H1 (cell line): ENCODE measurements around the gene PIK3R6. TPM values are rescaled to one million over a fixed set of nuclear protein-coding genes. Genes with fewer than 3 reads are reported as not detected.

Experiments
- CTCF ChIA-PET: fragments of 300-600 bp; sonication (Branson Sonifier 250); formaldehyde crosslinking; loops from one replicate; lab custom pipeline; 2021; ENCODE audit not compliant: partially characterized antibody; lab: Charles Lee
- POLR2A ChIA-PET: fragments of 300-600 bp; sonication (Branson Sonifier 250); formaldehyde crosslinking; loops from one replicate; lab custom pipeline; 2021; ENCODE audit warnings: inconsistent platforms; ENCODE audit not compliant: partially characterized antibody; lab: Charles Lee
- DNase-seq, 2 experiments: peaks; one replicate each; pipeline versions ENCODE4 v3.0.0 to v3.0.0-alpha.2; 2010 to 2022; ENCODE audit warnings: low spot score in 2 of 2, low read depth in 1 of 2, mixed read lengths in 1 of 2
- FAIRE-seq: peaks from 2 replicates; lab custom pipeline; 2011; peaks lifted over from hg19 to GRCh38; lab: Jason Lieb, UNC
- H2AFZ ChIP-seq: 2 replicates; pipeline ENCODE4 v1.8.1; 2012; ENCODE audit warnings: low read length, inconsistent platforms
- H2AK5ac ChIP-seq: 2 replicates; pipeline ENCODE4 v1.6.1; 2013; ENCODE audit warnings: low read depth, low read length
- H2BK120ac ChIP-seq: replicated peaks from 2 replicates; pipeline ENCODE3; 2013; ENCODE audit warnings: low read depth, low read length, inconsistent platforms
- H2BK12ac ChIP-seq: 2 replicates; pipeline ENCODE4 v1.6.1; 2013; ENCODE audit warnings: low read depth, low read length
- H2BK15ac ChIP-seq: 2 replicates; pipeline ENCODE4 v1.6.1; 2013; ENCODE audit warnings: low read length
- H2BK20ac ChIP-seq: 2 replicates; pipeline ENCODE4 v1.6.1; 2013; ENCODE audit warnings: low read length
- H2BK5ac ChIP-seq: 2 replicates; pipeline ENCODE4 v1.6.1; 2013; ENCODE audit warnings: low read depth, low read length
- H3K14ac ChIP-seq: 2 replicates; pipeline ENCODE4 v1.6.1; 2013; ENCODE audit warnings: inconsistent platforms; ENCODE audit not compliant: insufficient read length
- H3K18ac ChIP-seq: 2 replicates; pipeline ENCODE4 v1.6.1; 2013; ENCODE audit warnings: low read length; ENCODE audit errors: extremely low read depth
- H3K23ac ChIP-seq: 2 replicates; pipeline ENCODE4 v1.6.1; 2013; ENCODE audit warnings: inconsistent platforms; ENCODE audit not compliant: insufficient read length
- H3K23me2 ChIP-seq: 2 replicates; pipeline ENCODE4 v1.6.1; 2013; ENCODE audit warnings: low read depth, low read length
- H3K27ac ChIP-seq: 2 replicates; pipeline ENCODE4 v1.6.1; 2011; ENCODE audit warnings: low read depth, low read length, inconsistent platforms
- H3K27me3 ChIP-seq, 4 experiments: replicated peaks in 1 of 4; 1 replicate in 1 of 4; 2 replicates in 3 of 4; pipeline versions ENCODE4 v1.6.1 to v1.8.1; 2011 to 2013; ENCODE audit warnings: low read length in 3 of 4, mild to moderate bottlenecking in 3 of 4, inconsistent platforms in 2 of 4, mixed read lengths in 2 of 4, moderate library complexity in 1 of 4; ENCODE audit not compliant: control insufficient read depth in 3 of 4, insufficient read depth in 3 of 4; ENCODE audit errors: extremely low read depth in 1 of 4
- H3K36me3 ChIP-seq, 4 experiments: 2 replicates each; pipeline versions ENCODE4 v1.6.1 to v1.8.1; 2011 to 2013; ENCODE audit warnings: mild to moderate bottlenecking in 4 of 4, low read length in 3 of 4, moderate library complexity in 2 of 4, control low read depth in 1 of 4, inconsistent platforms in 1 of 4; ENCODE audit not compliant: insufficient read depth in 4 of 4, control insufficient read depth in 2 of 4
- H3K4ac ChIP-seq: replicated peaks from 2 replicates; pipeline ENCODE3; 2013; ENCODE audit warnings: low read length, low read depth, mixed read lengths, inconsistent platforms; ENCODE audit not compliant: insufficient read length
- H3K4me1 ChIP-seq, 4 experiments: replicated peaks in 1 of 4; 1 replicate in 1 of 4; 2 replicates in 3 of 4; pipeline versions ENCODE4 v1.6.1 to v1.8.1; 2011 to 2013; ENCODE audit warnings: low read length in 3 of 4, inconsistent platforms in 2 of 4, mixed read lengths in 1 of 4; ENCODE audit not compliant: insufficient read depth in 4 of 4, control insufficient read depth in 3 of 4
- H3K4me2 ChIP-seq, 2 experiments: 2 replicates each; pipeline versions ENCODE4 v1.6.1 to v1.8.1; 2011 to 2013; ENCODE audit warnings: low read depth in 2 of 2, low read length in 2 of 2, control low read depth in 1 of 2, inconsistent platforms in 1 of 2, mild to moderate bottlenecking in 1 of 2; ENCODE audit not compliant: insufficient read depth in 1 of 2
- H3K4me3 ChIP-seq, 4 experiments: fragments of 200-600, 300-600 bp in 1 of 4; sonication (generic), shearing (Covaris generic), sonication (Bioruptor Twin) in 1 of 4; 2 replicates each; pipeline versions ENCODE4 v1.5.1 to v1.8.1; 2011 to 2016; ENCODE audit warnings: low read length in 4 of 4, low read depth in 3 of 4, control low read depth in 2 of 4, inconsistent platforms in 2 of 4, mild to moderate bottlenecking in 2 of 4, mixed read lengths in 1 of 4, moderate library complexity in 1 of 4; ENCODE audit not compliant: insufficient read depth in 2 of 4; ENCODE audit errors: extremely low read depth in 1 of 4
- H3K56ac ChIP-seq: replicated peaks from 2 replicates; pipeline ENCODE3; 2013; ENCODE audit warnings: low read depth, mild to moderate bottlenecking, mixed read lengths, low read length, inconsistent platforms; ENCODE audit not compliant: insufficient read length
- H3K79me1 ChIP-seq: 2 replicates; pipeline ENCODE4 v1.6.1; 2013; ENCODE audit warnings: low read depth, low read length, control low read depth
- H3K79me2 ChIP-seq, 2 experiments: 2 replicates each; pipeline versions ENCODE4 v1.6.1 to v1.8.1; 2012 to 2013; ENCODE audit warnings: low read length in 2 of 2, mild to moderate bottlenecking in 2 of 2, inconsistent platforms in 1 of 2; ENCODE audit not compliant: insufficient read depth in 2 of 2, control insufficient read depth in 1 of 2
- H3K9ac ChIP-seq, 4 experiments: replicated peaks in 1 of 4; 1 replicate in 1 of 4; 2 replicates in 3 of 4; pipeline versions ENCODE4 v1.6.1 to v1.8.1; 2011 to 2013; ENCODE audit warnings: low read depth in 3 of 4, low read length in 3 of 4, control low read depth in 2 of 4, mild to moderate bottlenecking in 2 of 4, moderate library complexity in 2 of 4, inconsistent platforms in 1 of 4; ENCODE audit errors: extremely low read depth in 1 of 4
- H3K9me3 ChIP-seq, 2 experiments: 2 replicates each; pipeline versions ENCODE4 v1.6.1 to v1.8.1; 2012 to 2013; ENCODE audit warnings: mild to moderate bottlenecking in 2 of 2, moderate library complexity in 2 of 2, control low read depth in 1 of 2, inconsistent platforms in 1 of 2, low read depth in 1 of 2, low read length in 1 of 2, mixed read lengths in 1 of 2; ENCODE audit not compliant: insufficient read depth in 2 of 2
- H4K20me1 ChIP-seq, 2 experiments: replicated peaks in 1 of 2; 2 replicates each; pipeline versions ENCODE3 to v1.8.1; 2011 to 2013; ENCODE audit warnings: inconsistent platforms in 2 of 2, low read length in 2 of 2, mild to moderate bottlenecking in 1 of 2; ENCODE audit not compliant: insufficient read depth in 2 of 2, control insufficient read depth in 1 of 2
- H4K5ac ChIP-seq: 2 replicates; pipeline ENCODE4 v1.6.1; 2013; ENCODE audit warnings: low read length, low read depth, mixed read lengths, inconsistent platforms; ENCODE audit not compliant: insufficient read length
- H4K8ac ChIP-seq: 2 replicates; pipeline ENCODE4 v1.8.0; 2013; ENCODE audit warnings: mild to moderate bottlenecking, moderate library complexity, low read length, inconsistent platforms; ENCODE audit not compliant: insufficient read depth; ENCODE audit errors: extremely low read depth
- H4K91ac ChIP-seq: replicated peaks from 2 replicates; pipeline ENCODE3; 2013; ENCODE audit warnings: low read length, mixed read lengths, inconsistent platforms; ENCODE audit not compliant: insufficient read length
- CHD2 ChIP-seq: IDR thresholded peaks from 2 replicates; pipeline ENCODE4 v1.6.1; 2012; ENCODE audit warnings: low read length, improper control_type of control experiment
- POLR2AphosphoS5 ChIP-seq: IDR thresholded peaks from 2 replicates; pipeline ENCODE4 v1.6.1; 2011; ENCODE audit warnings: low read depth, low read length
- RAD21 ChIP-seq, 2 experiments: IDR thresholded peaks in 1 of 2; conservative IDR thresholded peaks in 1 of 2; 2 replicates each; pipeline ENCODE4 v1.6.1; 2011; ENCODE audit warnings: low read depth in 2 of 2, low read length in 2 of 2, improper control_type of control experiment in 1 of 2, inconsistent platforms in 1 of 2, mild to moderate bottlenecking in 1 of 2, moderate library complexity in 1 of 2
- WGBS, 2 experiments: shearing (Covaris generic) in 1 of 2; methylation state at CpG; one replicate each; pipeline versions ENCODE4 v1.1.6 to v1.1.7; 2013 to 2015; ENCODE audit warnings: low lambda C conversion rate in 2 of 2, mixed read lengths in 2 of 2, inconsistent platforms in 1 of 2, low coverage in 1 of 2, missing lambda C conversion rate in 1 of 2; ENCODE audit not compliant: insufficient replicate concordance in 2 of 2, insufficient coverage in 1 of 2, insufficient read length in 1 of 2; ENCODE audit errors: extremely low coverage in 1 of 2, missing lambda C conversion rate in 1 of 2; 5-methylcytosine and 5-hydroxymethylcytosine counted together
- polyA plus RNA-seq, 7 experiments: library from polyadenylated mRNA; depleted of rRNA in 3 of 7; stranded (reverse) in 5 of 7; unstranded in 2 of 7; fragments of >200 nt in 5 of 7; fragments of 200-250 nt in 2 of 7; gene quantifications; 1 replicate in 5 of 7; 2 replicates in 1 of 7; 4 replicates in 1 of 7; pipeline versions ENCODE4 v1.2.1 to v1.2.3, GENCODE V29; 2011 to 2013; ENCODE audit warnings: missing spikeins in 2 of 7, mixed read lengths in 2 of 7
- total RNA-seq: library from RNA; stranded (reverse); fragmentation: NEBNext Ultra II Directional; extraction: Animal tissue kit (Norgen Biotek cat#: 25700); gene quantifications from 2 replicates; pipeline ENCODE4 v1.2.1, GENCODE V29; 2021

PIK3R6 gene
- total and polyA plus RNA-seq, 2 of the 8 experiments (the other 6 are each of a cell fraction or from before 2014, with no cell fraction given) = 0.24 to 1.2 TPM

- WGBS, 2 experiments = 95% methylated on average over 7 of the region's 7 CpGs; no CpG with 5 or more reads in 1 of the 2 experiments
- no peaks in the 10 kb centered on the region for H3K23me2 ChIP-seq
- peaks cover 0 to 7% (median 5%) of the 10 kb centered on the region in 4 experiments; a peak in 5 of 7 replicates for H3K4me1 ChIP-seq
- H2BK20ac ChIP-seq = no peak overlapping the region
- POLR2A ChIA-PET = interaction anchor here (0.9 to 1.3 kb wide), 2 partner anchors 12 to 17 kb away, joined by 4 read pairs; no protein-coding TSS in a partner anchor
- no peak overlapping the region for H3K27ac ChIP-seq
- no peak overlapping the region for H4K5ac ChIP-seq
- no peaks in the 10 kb centered on the region for H3K36me3 ChIP-seq
- no peak overlapping the region for H3K9ac ChIP-seq
- no peak overlapping the region; the same call in 1 of the 2 replicates for H3K18ac ChIP-seq
- no peak overlapping the region for H3K56ac ChIP-seq
- TF ChIP-seq RAD21 (IDR thresholded peaks at IDR 0.05 in 1 of 2, conservative IDR thresholded peaks at IDR 0.05 in 1 of 2; ENCODE audit: low read depth in 2 of 2, low read length in 2 of 2) (0 out of 4 replicates have a peak, but pooled peaks of 1 of the 2 experiments have one; percentile 2), POLR2AphosphoS5 (no peak), CHD2 (no peak)
- no peak overlapping the region for H2BK12ac ChIP-seq
- CTCF ChIA-PET = no interaction called here
- no peak for DNase-seq
- H3K23ac ChIP-seq = no peak overlapping the region
- no peaks in the 10 kb centered on the region for H4K20me1 ChIP-seq
- no peaks in the 10 kb centered on the region for H3K79me1 ChIP-seq
- no peak overlapping the region for H2BK5ac ChIP-seq
- H3K27me3 ChIP-seq = no peaks in the 10 kb centered on the region
- no peak overlapping the region for H2AK5ac ChIP-seq
- H4K91ac ChIP-seq = no peak overlapping the region
- no peak overlapping the region for H3K14ac ChIP-seq
- no peak for FAIRE-seq
- no peak overlapping the region for H3K4me3 ChIP-seq
- H3K4ac ChIP-seq = no peak overlapping the region
- H2AFZ ChIP-seq = no peak overlapping the region
- no peak overlapping the region for H2BK120ac ChIP-seq
- H3K79me2 ChIP-seq = no peaks in the 10 kb centered on the region
- H3K4me2 ChIP-seq = no peak overlapping the region
- no peak overlapping the region for H2BK15ac ChIP-seq
- H3K9me3 ChIP-seq = no peaks in the 10 kb centered on the region
- no peak overlapping the region for H4K8ac ChIP-seq
Measured at GRCh38 chr17:8905331-8905730, 37.9 kb upstream of the PIK3R6 start.
